Activated CD4-positive, alpha-beta memory T cell treated with anti-CD3 and anti-CD28 coated beads for 36 hours (primary cell): ENCODE measurements around the gene POLD3. TPM values are rescaled to one million over a fixed set of nuclear protein-coding genes. Genes with fewer than 3 reads are reported as not detected.
"Not testable (repeated sequence)": the region's sequence is repeated elsewhere in the genome, so short reads cannot be mapped to it uniquely, and the experiment has no call there.

Experiments used
- CTCF ChIA-PET: fragments of 350-600 bp; sonication (Branson Sonifier 250); formaldehyde crosslinking; loops from one replicate; lab custom pipeline; 2021; ENCODE audit warnings: antibody characterized with exemption, inconsistent platforms; lab: Charles Lee
- POLR2A ChIA-PET: fragments of 350-600 bp; sonication (Branson Sonifier 250); formaldehyde crosslinking; loops from one replicate; lab custom pipeline; 2021; ENCODE audit warnings: antibody characterized with exemption; lab: Charles Lee
- DNase-seq: peaks from one replicate; pipeline ENCODE4 v3.0.0-alpha.2; 2020
- H3K27ac Mint-ChIP-seq: one replicate; pipeline ENCODE4 v1.8.0; 2021; ENCODE audit warnings: mixed read lengths
- H3K27me3 Mint-ChIP-seq: one replicate; pipeline ENCODE4 v1.8.0; 2021; ENCODE audit warnings: mixed read lengths
- H3K36me3 Mint-ChIP-seq: one replicate; pipeline ENCODE4 v1.8.0; 2021; ENCODE audit warnings: mixed read lengths
- H3K4me1 Mint-ChIP-seq: one replicate; pipeline ENCODE4 v1.8.0; 2021; ENCODE audit warnings: low read depth, mixed read lengths
- H3K4me3 Mint-ChIP-seq: one replicate; pipeline ENCODE4 v1.8.0; 2021; ENCODE audit warnings: mild to moderate bottlenecking, mixed read lengths
- H3K9me3 Mint-ChIP-seq: one replicate; pipeline ENCODE4 v1.8.0; 2021; ENCODE audit warnings: mixed read lengths
- intact Hi-C: fragments of 100-400 bp; cut with micrococcal nuclease; formaldehyde crosslinking; loops from one replicate; pipeline ENCODE4 v1.15.1; 2023
- total RNA-seq, 2 experiments: library from RNA; stranded (reverse); gene quantifications; one replicate each; pipeline ENCODE4 v1.2.3, GENCODE V29; 2021

The POLD3 gene
- total RNA-seq, 2 experiments from 2014 or later = 60.8 to 61.4 TPM

DNA sequence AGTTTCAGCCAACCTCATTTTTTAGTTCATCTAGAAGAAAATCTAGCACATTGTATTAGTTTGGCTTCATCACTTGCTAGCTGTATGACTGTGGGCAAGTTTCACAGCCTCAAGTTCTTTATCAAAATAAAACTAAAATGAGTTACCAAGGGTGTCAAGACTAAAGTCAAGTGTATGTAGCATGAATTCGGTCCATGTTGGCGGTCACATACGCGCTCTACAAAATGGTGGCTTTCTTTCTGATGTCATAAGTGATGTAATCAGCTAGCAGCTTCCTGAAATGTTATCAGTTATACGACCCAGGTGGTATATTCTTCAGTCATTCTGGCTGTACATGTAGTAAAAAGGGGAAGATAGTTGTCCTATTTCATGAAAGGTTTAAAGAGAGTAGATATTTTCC, 50.5 kb downstream of the POLD3 start:
- intact Hi-C loops = no loop called here
- no peak for DNase-seq
- ChIA-PET POLR2A (no interaction called here), CTCF (no interaction called here)
- Mint-ChIP-seq H3K27ac (no peak overlapping the region), H3K36me3 (peaks cover 64% of the 10 kb centered on the region), H3K4me3 (no peak overlapping the region), H3K4me1 (no peaks in the 10 kb centered on the region), H3K27me3 (no peaks in the 10 kb centered on the region), H3K9me3 (no peaks in the 10 kb centered on the region)

DNA sequence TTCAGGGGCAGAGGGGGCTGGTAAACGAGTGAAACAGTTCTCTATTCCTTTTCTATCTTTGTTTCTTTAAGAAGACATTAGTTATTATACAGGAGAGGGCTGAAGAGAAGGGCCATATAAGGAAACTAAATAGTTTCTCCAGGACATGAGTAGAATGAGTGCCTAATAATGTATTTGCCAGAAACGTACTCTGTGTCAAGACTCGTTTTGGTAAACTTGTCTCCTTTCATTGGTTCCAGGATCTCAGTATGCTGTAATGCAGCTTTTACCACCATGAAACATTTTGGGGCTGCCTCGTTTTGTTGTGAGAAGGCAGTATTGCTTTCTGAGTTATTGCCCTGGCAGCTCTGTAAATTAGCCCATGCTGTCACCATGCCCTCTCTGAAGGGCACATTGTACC, 51.7 kb downstream of the POLD3 start:
- H3K36me3 Mint-ChIP-seq = peaks cover 63% of the 10 kb centered on the region
- ChIA-PET CTCF (no interaction called here), POLR2A (no interaction called here)
- no peak overlapping the region for H3K4me3 Mint-ChIP-seq
- no peak for DNase-seq
- no peaks in the 10 kb centered on the region for H3K4me1 Mint-ChIP-seq
- intact Hi-C loops = no loop called here
- H3K9me3 Mint-ChIP-seq = no peaks in the 10 kb centered on the region
- no peak overlapping the region for H3K27ac Mint-ChIP-seq
- no peaks in the 10 kb centered on the region for H3K27me3 Mint-ChIP-seq

GRCh38 chr11:74646215-74646614, 53.8 kb downstream of the POLD3 start:
- Mint-ChIP-seq H3K4me3 (no peak overlapping the region), H3K9me3 (no peaks in the 10 kb centered on the region), H3K4me1 (no peaks in the 10 kb centered on the region), H3K36me3 (peaks cover 56% of the 10 kb centered on the region), H3K27ac (no peak overlapping the region), H3K27me3 (no peaks in the 10 kb centered on the region)
- ChIA-PET CTCF (no interaction called here), POLR2A (no interaction called here)
- DNase-seq = no peak
- intact Hi-C loops = no loop called here

GRCh38 chr11:74646954-74647353, 54.6 kb downstream of the POLD3 start:
- ChIA-PET POLR2A (no interaction called here), CTCF (no interaction called here)
- intact Hi-C loops = no loop called here
- no peaks in the 10 kb centered on the region for H3K4me1 Mint-ChIP-seq
- DNase-seq = no peak
- H3K9me3 Mint-ChIP-seq = no peaks in the 10 kb centered on the region
- H3K4me3 Mint-ChIP-seq = no peak overlapping the region
- H3K36me3 Mint-ChIP-seq = peaks cover 56% of the 10 kb centered on the region
- no peaks in the 10 kb centered on the region for H3K27me3 Mint-ChIP-seq
- no peak overlapping the region for H3K27ac Mint-ChIP-seq

GRCh38 chr11:74647404-74647803, 55.0 kb downstream of the POLD3 start:
- DNase-seq = no peak
- Mint-ChIP-seq H3K4me3 (no peak overlapping the region), H3K9me3 (no peaks in the 10 kb centered on the region), H3K27me3 (no peaks in the 10 kb centered on the region), H3K27ac (no peak overlapping the region), H3K36me3 (peaks cover 53% of the 10 kb centered on the region), H3K4me1 (no peaks in the 10 kb centered on the region)
- CTCF ChIA-PET = no interaction called here
- POLR2A ChIA-PET = no interaction called here
- intact Hi-C loops = no loop called here

- Mint-ChIP-seq H3K9me3 (no peaks in the 10 kb centered on the region), H3K36me3 (peaks cover 52% of the 10 kb centered on the region), H3K27me3 (no peaks in the 10 kb centered on the region), H3K27ac (no peak overlapping the region), H3K4me1 (no peaks in the 10 kb centered on the region), H3K4me3 (no peak overlapping the region)
- POLR2A ChIA-PET = no interaction called here
- CTCF ChIA-PET = no interaction called here
- DNase-seq = no peak
- intact Hi-C loops = no loop called here
Observed at GRCh38 chr11:74647831-74648230, 55.4 kb downstream of the POLD3 start.

DNA sequence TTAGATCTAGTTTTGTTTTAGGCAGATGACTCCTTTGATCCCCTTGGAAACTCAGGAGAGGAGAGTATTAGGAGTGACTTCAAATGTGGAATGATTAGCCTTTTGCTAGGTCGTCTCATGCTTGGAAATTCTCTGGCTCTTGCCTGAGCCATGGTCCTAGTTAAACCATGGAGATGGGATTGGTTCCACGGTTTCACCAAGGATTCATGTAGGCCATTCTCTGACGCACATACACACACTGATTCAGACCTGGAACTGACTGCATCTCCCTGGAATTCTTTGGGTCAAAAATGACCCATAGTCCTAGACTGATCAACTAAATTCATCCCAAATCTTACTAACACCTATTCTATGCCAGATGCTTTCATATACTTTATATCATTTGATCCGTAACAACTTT, 56.5 kb downstream of the POLD3 start:
- no peak for DNase-seq
- Mint-ChIP-seq H3K36me3 (peaks cover 50% of the 10 kb centered on the region), H3K27ac (no peak overlapping the region), H3K4me3 (no peak overlapping the region), H3K4me1 (no peaks in the 10 kb centered on the region), H3K9me3 (no peaks in the 10 kb centered on the region), H3K27me3 (no peaks in the 10 kb centered on the region)
- ChIA-PET POLR2A (no interaction called here), CTCF (no interaction called here)
- intact Hi-C loops = no loop called here

GRCh38 chr11:74650498-74650897, 58.1 kb downstream of the POLD3 start:
- Mint-ChIP-seq H3K9me3 (no peaks in the 10 kb centered on the region), H3K4me3 (no peak overlapping the region), H3K36me3 (peaks cover 45% of the 10 kb centered on the region), H3K27me3 (no peaks in the 10 kb centered on the region), H3K4me1 (no peaks in the 10 kb centered on the region), H3K27ac (no peak overlapping the region)
- no peak for DNase-seq
- intact Hi-C loops = no loop called here
- CTCF ChIA-PET = no interaction called here
- POLR2A ChIA-PET = no interaction called here

- intact Hi-C loops = no loop called here
- Mint-ChIP-seq H3K27me3 (no peaks in the 10 kb centered on the region), H3K4me3 (no peak overlapping the region), H3K27ac (no peak overlapping the region), H3K36me3 (peaks cover 53% of the 10 kb centered on the region), H3K4me1 (no peaks in the 10 kb centered on the region), H3K9me3 (peaks cover 18% of the 10 kb centered on the region)
- no peak for DNase-seq
- ChIA-PET POLR2A (no interaction called here), CTCF (no interaction called here)
Observed at GRCh38 chr11:74654976-74655375, 62.6 kb downstream of the POLD3 start.

DNA sequence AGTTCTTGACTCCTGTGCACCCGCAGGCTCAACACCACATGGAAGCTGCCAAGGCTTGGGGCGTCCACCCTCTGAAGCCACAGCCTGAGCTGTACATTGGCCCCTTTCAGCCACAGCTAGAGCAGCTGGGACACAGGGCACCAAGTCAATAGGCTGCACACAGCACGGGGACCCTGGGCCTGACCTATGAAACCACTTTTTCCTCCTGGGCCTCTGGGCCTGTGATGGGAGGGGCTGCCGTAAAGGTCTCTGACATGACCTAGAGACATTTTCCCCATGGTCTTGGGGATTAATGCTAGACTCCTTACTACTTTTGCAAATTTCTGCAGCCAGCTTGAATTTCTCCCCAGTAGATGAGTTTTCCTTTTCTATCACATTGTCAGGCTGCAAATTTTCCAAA, 66.7 kb downstream of the POLD3 start:
- H3K27me3 Mint-ChIP-seq, DNase-seq, H3K4me3 Mint-ChIP-seq, POLR2A ChIA-PET, H3K27ac Mint-ChIP-seq, intact Hi-C loops, CTCF ChIA-PET, H3K4me1 Mint-ChIP-seq: not testable (repeated sequence)
- Mint-ChIP-seq H3K9me3 (peaks cover 23% of the 10 kb centered on the region), H3K36me3 (peaks cover 40% of the 10 kb centered on the region)

GRCh38 chr11:74662487-74663103, 70.2 kb downstream of the POLD3 start:
- Mint-ChIP-seq H3K4me3 (no peak overlapping the region), H3K9me3 (peaks cover 23% of the 10 kb centered on the region), H3K4me1 (no peaks in the 10 kb centered on the region), H3K27me3 (no peaks in the 10 kb centered on the region), H3K27ac (no peak overlapping the region), H3K36me3 (peaks cover 32% of the 10 kb centered on the region)
- no peak for DNase-seq
- CTCF ChIA-PET = interaction anchor here (0.5 kb wide), 1 partner anchor 1270 kb away, joined by 3 read pairs; no protein-coding TSS in a partner anchor
- intact Hi-C loops = no loop called here
- POLR2A ChIA-PET = no interaction called here

GRCh38 chr11:74663315-74663714, 70.9 kb downstream of the POLD3 start:
- H3K4me1 Mint-ChIP-seq = no peaks in the 10 kb centered on the region
- intact Hi-C loops = no loop called here
- POLR2A ChIA-PET = no interaction called here
- H3K9me3 Mint-ChIP-seq = peaks cover 18% of the 10 kb centered on the region
- no peak overlapping the region for H3K27ac Mint-ChIP-seq
- no peak for DNase-seq
- H3K36me3 Mint-ChIP-seq = peaks cover 26% of the 10 kb centered on the region
- CTCF ChIA-PET = no interaction called here
- H3K4me3 Mint-ChIP-seq = no peak overlapping the region
- no peaks in the 10 kb centered on the region for H3K27me3 Mint-ChIP-seq
